C1 segment of cervical spinal cord (tissue), 14 donors: ENCODE results near the gene FAM174C.
A peak's percentile ranks its signal among the peaks of the same experiment; 100 is the strongest.

Experiments used
- DNase-seq, 14 donors: peaks; one replicate each; lab custom pipeline; 2025; lab: John Stamatoyannopoulos, UW

Gene FAM174C

GRCh38 chr19:1275260-1275975 is at the start of gene FAM174C:
TSS of gene FAM174C (plus strand) at chr19:1275530. CDS start at chr19:1275550, 20 bp downstream.
- peak; percentile 70 to 96 (median 92) for DNase-seq

GRCh38 chr19:1226227-1226518 is 49.2 kb upstream of the FAM174C start:
- DNase-seq: no peak

GRCh38 chr19:1226522-1227303 is 48.6 kb upstream of the FAM174C start:
- no peak for DNase-seq

- no peak for DNase-seq
These were observed 47.9 kb upstream of the FAM174C start for GRCh38 chr19:1227304-1228054.

GRCh38 chr19:1228161-1228957 is 47.0 kb upstream of the FAM174C start:
- DNase-seq: no peak

- no peak for DNase-seq
These were observed 46.0 kb upstream of the FAM174C start for GRCh38 chr19:1229056-1229923.

GRCh38 chr19:1229924-1230782 is 45.2 kb upstream of the FAM174C start:
- DNase-seq: no peak

- DNase-seq: no peak
These were observed 44.4 kb upstream of the FAM174C start for GRCh38 chr19:1230783-1231489.

GRCh38 chr19:1231729-1232637 is 43.3 kb upstream of the FAM174C start:
- DNase-seq: no peak

- DNase-seq: no peak
These were observed 42.7 kb upstream of the FAM174C start for GRCh38 chr19:1232652-1233072.

GRCh38 chr19:1233115-1233667 is 42.1 kb upstream of the FAM174C start:
- no peak for DNase-seq

- no peak for DNase-seq
These were observed 41.0 kb upstream of the FAM174C start for GRCh38 chr19:1234051-1234954.

GRCh38 chr19:1234955-1235380 is 40.4 kb upstream of the FAM174C start:
- no peak for DNase-seq

- no peak for DNase-seq
These were observed 39.4 kb upstream of the FAM174C start for GRCh38 chr19:1235625-1236538.

- peak in 1 of 14 donors; percentile 12 for DNase-seq
These were observed 38.8 kb upstream of the FAM174C start for GRCh38 chr19:1236576-1236975.
